ENCODE results near the gene ADARB1.

DNA sequence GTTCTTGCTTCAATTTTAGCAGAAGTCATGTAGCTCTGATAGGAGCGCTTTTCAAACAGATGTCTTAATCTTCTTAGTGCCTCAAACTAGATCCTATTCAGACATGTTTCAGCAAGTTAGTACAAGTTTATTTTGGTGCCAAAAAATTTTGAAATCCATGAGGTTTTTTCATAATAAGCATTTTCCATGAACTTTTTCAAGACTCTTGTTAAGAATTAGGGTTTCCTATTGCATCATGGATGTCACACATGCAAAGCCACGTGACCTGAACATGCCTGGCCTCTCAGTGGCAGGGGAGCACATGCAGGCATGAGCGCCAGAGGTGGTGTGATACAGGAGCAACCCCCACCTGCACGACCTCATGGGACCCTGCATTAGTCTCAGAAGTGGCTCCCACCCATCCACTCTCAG, 145.7 kb downstream of the ADARB1 start:
- TF ChIP-seq, protein P1, sequence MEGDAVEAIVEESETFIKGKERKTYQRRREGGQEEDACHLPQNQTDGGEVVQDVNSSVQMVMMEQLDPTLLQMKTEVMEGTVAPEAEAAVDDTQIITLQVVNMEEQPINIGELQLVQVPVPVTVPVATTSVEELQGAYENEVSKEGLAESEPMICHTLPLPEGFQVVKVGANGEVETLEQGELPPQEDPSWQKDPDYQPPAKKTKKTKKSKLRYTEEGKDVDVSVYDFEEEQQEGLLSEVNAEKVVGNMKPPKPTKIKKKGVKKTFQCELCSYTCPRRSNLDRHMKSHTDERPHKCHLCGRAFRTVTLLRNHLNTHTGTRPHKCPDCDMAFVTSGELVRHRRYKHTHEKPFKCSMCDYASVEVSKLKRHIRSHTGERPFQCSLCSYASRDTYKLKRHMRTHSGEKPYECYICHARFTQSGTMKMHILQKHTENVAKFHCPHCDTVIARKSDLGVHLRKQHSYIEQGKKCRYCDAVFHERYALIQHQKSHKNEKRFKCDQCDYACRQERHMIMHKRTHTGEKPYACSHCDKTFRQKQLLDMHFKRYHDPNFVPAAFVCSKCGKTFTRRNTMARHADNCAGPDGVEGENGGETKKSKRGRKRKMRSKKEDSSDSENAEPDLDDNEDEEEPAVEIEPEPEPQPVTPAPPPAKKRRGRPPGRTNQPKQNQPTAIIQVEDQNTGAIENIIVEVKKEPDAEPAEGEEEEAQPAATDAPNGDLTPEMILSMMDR (IDR thresholded peaks at IDR 0.05; ENCODE audit: low read length) = no peak
- TF ChIP-seq EZH2 (IDR thresholded peaks at IDR 0.05; ENCODE audit: borderline replicate concordance, low read length) = no peak

Measured in OCI-LY1 (cell line).